Measurements from ENCODE around the gene KMT5B.

KMT5B gene

GRCh38 chr11:68143310-68143689 lies 69.8 kb downstream of the KMT5B start:
- no peak for DNase-seq (ENCODE audit: low read depth)

- DNase-seq (ENCODE audit: low read depth): no peak
Observed at GRCh38 chr11:68142441-68143309, 70.4 kb downstream of the KMT5B start.

- no peak for DNase-seq (ENCODE audit: low read depth)
Observed at GRCh38 chr11:68142028-68142412, 71.1 kb downstream of the KMT5B start.

- no peak for DNase-seq (ENCODE audit: low read depth)
Observed at GRCh38 chr11:68141246-68142027, 71.7 kb downstream of the KMT5B start.

DNA sequence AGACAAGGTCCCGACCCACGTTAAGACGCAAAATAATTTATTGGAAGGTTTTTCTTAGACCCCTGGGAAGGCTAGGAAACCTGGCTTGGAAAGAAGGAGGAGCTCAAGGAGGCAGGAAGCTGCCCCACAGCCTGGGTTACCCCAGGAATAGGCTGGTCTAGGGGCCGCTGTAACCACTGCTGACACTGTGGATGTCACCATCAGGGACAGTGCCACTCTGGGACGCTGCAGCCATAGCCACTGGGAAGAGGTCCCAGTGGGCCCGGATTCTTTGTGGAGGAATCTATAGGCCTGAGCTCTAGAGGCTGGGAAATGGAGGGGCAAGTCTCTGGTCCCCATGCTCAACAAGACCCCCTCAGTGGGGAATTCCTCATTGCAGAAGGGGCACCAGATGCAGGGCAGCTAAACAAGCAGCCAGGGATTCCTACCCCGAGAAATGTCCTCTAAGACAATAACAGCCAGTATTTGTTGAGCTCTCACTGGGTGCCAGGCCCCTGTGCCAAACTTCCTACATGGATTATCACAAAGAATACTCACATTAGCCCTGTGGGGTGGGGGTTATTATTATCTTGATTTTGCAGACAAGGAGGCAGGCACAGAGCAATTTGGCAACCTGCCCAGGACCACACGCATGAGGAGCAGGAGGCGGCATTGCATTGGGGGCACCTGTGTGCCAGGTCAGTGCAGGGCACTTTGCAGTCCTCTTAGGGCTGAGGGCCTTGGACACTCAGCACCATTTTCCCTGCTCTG lies 72.4 kb downstream of the KMT5B start:
- DNase-seq (ENCODE audit: low read depth): no peak

DNA sequence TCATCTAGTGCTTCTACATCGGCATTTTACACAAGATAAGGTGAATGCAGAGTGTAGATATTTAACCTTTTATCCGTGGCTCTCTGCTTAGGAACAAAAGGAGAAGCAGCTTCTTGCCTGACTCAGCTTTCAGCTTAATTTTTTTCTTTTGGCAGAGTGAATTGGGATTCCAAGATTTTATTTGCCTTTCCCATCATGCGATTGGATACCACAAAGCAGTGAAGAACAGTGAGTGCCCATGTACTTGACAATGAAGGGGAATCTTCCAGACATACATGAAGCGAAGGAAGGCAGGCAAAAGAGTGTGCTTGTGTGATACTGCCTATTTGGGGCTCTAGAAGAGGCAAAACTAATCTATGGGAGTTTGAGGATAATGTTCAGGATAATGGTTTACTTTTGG lies 74.9 kb downstream of the KMT5B start:
- no peak for DNase-seq (ENCODE audit: low read depth)

- no peak for DNase-seq (ENCODE audit: low read depth)
Observed at GRCh38 chr11:68137833-68138232, 75.3 kb downstream of the KMT5B start.

- DNase-seq (ENCODE audit: low read depth): no peak
Observed at GRCh38 chr11:68136866-68137265, 76.2 kb downstream of the KMT5B start.

- DNase-seq (ENCODE audit: low read depth): no peak
Observed at GRCh38 chr11:68135161-68135560, 77.9 kb downstream of the KMT5B start.

DNA sequence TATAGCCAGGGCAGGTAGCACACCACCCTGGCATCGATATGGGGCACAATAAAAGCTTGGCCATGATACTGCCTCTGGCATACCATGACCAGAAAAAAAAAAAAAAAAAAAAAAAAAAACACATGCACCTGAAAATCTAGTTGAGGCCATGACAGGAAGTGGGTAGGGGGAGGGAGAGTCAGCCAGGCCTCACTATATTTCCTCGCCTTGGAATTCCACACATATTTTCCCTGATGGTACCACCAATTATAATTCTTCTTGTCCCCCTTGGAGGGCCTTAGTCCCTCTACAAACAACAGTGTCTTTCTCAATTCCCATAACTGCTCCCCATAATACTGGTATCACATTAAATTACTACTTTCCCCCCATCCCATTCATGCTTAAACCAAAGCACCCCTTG lies 79.3 kb downstream of the KMT5B start:
- no peak for DNase-seq (ENCODE audit: low read depth)

DNA sequence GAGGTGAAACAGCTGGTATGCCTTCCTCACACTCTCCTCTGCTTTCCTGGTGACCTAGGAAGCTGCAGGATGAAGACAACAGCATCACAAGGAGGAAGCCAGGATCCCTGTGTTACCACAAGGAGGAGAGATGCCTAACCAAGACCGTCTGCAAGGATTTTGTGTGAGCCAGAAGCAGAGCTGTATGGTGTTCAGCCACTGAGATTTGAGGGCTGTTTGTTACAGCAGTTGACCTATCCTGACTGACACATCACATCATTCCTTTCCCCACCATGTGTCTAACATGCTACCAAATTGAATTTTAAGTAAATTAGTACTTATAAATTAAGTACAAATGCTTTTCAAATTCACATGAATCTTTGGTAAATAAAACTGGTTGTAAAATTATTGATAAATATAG lies 83.0 kb downstream of the KMT5B start:
- DNase-seq (ENCODE audit: low read depth): no peak

DNA sequence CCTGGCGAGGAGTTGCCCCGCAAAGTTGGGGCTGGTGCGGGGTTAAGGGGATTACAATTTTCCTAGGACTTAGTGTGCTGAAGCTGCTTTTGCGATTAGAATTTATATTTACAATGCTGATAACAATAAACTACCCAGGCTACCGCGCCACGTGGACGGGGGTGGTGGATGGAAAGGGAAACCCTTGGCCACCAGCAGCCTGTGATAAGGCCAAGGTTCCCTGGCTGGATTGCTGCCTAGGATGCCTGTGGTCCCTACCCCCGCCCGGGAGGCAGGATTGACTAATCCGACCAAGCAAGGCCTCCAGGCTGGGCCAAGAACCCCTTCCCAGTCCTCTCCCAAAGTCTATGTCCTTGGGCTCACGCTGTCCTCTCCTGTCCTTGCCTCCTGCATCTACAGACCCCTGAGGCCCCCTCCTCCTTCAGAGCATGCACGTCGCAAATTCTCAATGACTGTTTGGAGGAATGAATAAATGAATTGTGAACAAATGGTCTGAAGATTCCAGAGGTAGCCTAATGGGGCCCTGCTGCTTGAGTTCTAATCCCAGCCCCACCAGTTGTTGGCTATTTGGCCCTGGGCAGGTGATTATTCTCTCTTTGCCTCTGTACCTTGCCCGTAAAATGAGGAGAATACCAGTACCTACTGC lies 84.3 kb downstream of the KMT5B start:
- DNase-seq (ENCODE audit: low read depth): no peak

- DNase-seq (ENCODE audit: low read depth): no peak
Observed at GRCh38 chr11:68127714-68128681, 85.1 kb downstream of the KMT5B start.

GRCh38 chr11:68125164-68125563 lies 87.9 kb downstream of the KMT5B start:
- no peak for DNase-seq (ENCODE audit: low read depth)

DNA sequence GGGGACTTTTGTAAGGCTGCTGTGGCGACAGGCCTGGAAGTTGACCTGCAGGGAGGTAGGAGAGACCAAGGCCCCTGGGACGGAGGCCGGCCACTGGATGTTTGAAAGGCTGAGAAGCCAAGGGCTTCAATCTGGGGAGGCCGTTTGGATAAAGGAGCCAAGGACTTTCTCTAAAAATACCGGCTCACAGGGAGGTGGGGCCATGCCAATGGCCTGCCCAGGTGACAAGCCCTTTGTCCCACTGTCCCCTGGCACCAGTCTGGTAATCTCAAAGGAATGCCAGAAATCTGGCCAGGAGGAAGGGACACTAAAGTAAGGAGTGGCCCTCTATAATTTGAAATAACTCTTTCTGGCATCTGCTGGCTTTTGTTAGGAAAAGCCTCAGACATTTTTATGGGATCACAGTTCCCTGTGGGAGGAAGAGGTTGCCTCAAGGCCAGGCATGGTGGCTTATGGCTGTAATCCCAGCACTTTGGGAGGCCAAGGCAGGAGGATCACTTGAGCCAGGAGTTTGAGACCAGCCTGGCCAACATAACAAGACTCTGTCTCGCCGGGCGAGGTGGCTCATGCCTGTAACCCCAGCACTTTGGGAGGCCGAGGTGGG lies 90.1 kb downstream of the KMT5B start:
- DNase-seq (ENCODE audit: low read depth): no peak

- peak; percentile 74 for DNase-seq (ENCODE audit: low read depth)
Observed at GRCh38 chr11:68121067-68121899, 91.8 kb downstream of the KMT5B start, which contains the start of gene CHKA. CHKA (minus strand) TSS chr11:68121388; CDS start chr11:68121177, 211 bp downstream.

- DNase-seq (ENCODE audit: low read depth): no peak
Observed at GRCh38 chr11:68120273-68121066, 92.6 kb downstream of the KMT5B start.

- DNase-seq (ENCODE audit: low read depth): no peak
Observed at GRCh38 chr11:68118706-68119448, 94.2 kb downstream of the KMT5B start.
